NCI-H82 treated with DMSO at 0.1 percent for 48 hours (cell line): ENCODE measurements around the gene SCN5A.

ENCODE experiments used
- DNase-seq: peaks from one replicate; lab custom pipeline; 2025; ENCODE audit not compliant: unreplicated experiment; lab: John Stamatoyannopoulos, UW

SCN5A gene

GRCh38 chr3:38627956-38628355 is 21.5 kb downstream of the SCN5A start:
- no peak for DNase-seq

- no peak for DNase-seq
Measured at GRCh38 chr3:38626171-38626570, 23.3 kb downstream of the SCN5A start.

- DNase-seq = no peak
Measured at GRCh38 chr3:38623539-38623938, 25.9 kb downstream of the SCN5A start.

DNA sequence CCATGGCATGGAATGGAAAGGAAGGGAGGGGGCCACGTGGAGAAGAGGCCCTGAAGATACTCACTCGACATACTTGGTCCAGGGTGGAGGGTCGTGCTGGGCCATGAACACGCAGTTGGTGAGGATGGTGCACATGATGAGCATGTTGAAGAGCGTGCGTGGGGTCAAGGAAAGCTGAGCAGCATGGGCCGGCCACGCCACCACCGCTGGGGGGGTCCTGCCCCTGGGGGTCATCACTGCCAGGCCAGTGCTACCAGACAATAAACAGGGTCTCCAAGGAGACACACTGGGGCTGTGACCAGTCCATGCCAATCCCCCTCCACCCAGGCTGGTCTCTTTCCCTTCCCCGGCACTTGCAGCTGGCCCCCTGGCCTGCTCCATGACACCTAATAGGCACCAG is 27.2 kb downstream of the SCN5A start:
- no peak for DNase-seq

DNA sequence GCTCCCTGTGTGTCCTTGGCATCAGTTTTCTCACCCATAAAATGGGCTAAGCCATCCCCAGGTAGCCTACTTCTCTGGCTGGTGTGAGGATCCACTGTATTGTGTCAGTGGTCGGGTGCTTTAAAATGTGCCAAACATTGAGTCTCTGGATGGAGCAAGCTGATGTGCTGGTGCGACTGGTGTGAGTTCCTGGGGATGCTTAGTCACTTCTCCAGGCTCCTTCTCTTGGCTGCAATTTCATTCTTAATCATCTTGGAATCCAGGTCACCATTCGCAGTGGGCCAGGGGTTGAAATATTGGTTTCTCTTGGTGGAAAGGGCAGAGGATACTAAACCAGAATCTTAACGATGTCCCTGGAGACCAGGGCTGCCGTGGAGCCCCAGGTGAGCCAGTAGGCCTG is 29.3 kb downstream of the SCN5A start:
- DNase-seq = no peak

DNA sequence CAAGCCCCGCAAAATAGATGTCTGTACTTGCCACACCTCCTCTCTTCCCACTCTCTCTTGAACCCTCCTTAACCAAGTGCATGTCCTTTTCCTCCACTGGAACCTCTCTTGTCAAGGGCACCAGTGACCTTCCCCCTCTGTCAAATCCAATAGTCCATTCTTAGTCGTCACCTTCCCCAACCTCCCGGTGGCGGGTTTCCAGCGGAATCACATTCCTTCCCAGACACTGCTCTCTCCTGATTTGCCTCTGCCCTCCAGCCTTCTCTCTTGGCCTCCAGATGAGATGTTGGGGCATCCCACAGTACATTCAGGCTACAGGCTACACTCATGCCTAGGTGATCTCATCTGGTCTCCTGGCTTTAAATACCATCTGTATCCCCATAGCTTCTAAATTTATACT is 31.1 kb downstream of the SCN5A start:
- DNase-seq = no peak

DNA sequence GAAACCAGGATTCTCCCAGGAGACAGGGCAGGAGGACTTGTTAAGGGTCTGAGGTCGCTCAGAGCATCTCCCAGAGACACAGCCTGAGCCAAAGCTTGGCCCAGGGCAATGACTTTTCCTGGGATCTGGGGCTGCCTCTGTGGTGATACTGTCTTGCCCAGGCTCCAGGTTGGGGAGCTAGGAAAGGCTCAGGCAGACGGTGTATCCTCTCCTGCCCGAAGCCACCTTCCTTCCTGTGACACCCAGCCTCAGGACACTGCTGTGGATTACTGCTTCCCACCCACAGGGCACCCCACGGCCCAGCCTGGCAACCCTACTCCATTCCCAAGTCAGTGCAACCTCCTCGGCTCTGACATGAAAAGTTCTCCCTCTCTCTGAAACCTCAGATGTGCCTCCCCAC is 31.9 kb downstream of the SCN5A start:
- DNase-seq = no peak

- DNase-seq = no peak
Measured at GRCh38 chr3:38617137-38617536, 32.4 kb downstream of the SCN5A start.

GRCh38 chr3:38616658-38617057 is 32.8 kb downstream of the SCN5A start:
- no peak for DNase-seq

GRCh38 chr3:38616111-38616510 is 33.4 kb downstream of the SCN5A start:
- DNase-seq = no peak

GRCh38 chr3:38614651-38615352 is 34.7 kb downstream of the SCN5A start:
- no peak for DNase-seq

- DNase-seq = no peak
Measured at GRCh38 chr3:38614091-38614490, 35.4 kb downstream of the SCN5A start.

GRCh38 chr3:38613426-38613825 is 36.1 kb downstream of the SCN5A start:
- DNase-seq = no peak

- DNase-seq = no peak
Measured at GRCh38 chr3:38611866-38612265, 37.6 kb downstream of the SCN5A start.

GRCh38 chr3:38610934-38611333 is 38.6 kb downstream of the SCN5A start:
- no peak for DNase-seq

- no peak for DNase-seq
Measured at GRCh38 chr3:38610436-38610835, 39.1 kb downstream of the SCN5A start.

- DNase-seq = no peak
Measured at GRCh38 chr3:38609386-38610111, 39.9 kb downstream of the SCN5A start.

DNA sequence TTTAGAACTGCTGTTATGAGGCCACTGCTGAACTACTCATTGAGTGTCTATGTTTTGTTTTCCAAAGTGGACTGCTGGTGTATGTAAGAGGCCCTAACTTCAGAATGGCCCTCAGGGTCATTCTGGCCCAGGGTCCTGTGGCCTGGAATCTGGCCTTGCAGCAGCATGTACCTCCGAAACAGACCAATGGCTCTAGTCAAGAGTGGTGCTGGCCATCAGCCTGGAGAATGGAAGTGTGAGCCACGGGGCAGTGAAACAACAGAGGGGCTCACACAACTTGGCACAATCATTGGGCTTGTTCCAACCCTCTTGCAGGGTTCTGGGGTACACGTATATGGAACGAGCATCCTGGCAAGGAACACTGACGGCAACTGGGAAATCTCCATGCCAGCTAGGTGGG is 40.5 kb downstream of the SCN5A start:
- no peak for DNase-seq

GRCh38 chr3:38608086-38608775 is 41.3 kb downstream of the SCN5A start:
- no peak for DNase-seq

DNA sequence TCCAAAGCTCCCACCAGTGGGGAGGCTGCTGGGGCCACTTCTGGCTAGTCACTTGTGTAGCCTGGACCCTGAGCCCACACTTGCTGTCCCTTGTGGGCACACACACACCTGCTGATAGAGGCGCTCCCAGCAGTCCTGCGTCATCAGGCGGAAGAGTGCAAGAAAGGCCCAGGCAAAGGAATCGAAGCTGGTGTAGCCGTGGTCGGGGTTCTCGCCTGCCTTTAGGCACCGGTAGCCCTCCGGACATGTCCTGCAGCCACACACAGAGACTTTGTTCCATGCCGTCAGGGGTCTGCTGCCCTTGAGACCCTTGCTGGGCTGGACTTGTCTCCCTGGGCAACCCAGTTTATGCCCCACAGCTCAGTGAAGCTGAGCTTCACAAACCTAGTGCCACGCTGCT is 42.9 kb downstream of the SCN5A start:
- DNase-seq = no peak

- DNase-seq = no peak
Measured at GRCh38 chr3:38605981-38606380, 43.5 kb downstream of the SCN5A start.

GRCh38 chr3:38604246-38604645 is 45.2 kb downstream of the SCN5A start:
- no peak for DNase-seq
